NCI-H128 (cell line): ENCODE results near the gene NISCH.

Experiments used
- DNase-seq: peaks from one replicate; lab custom pipeline; 2025; ENCODE audit not compliant: unreplicated experiment; lab: John Stamatoyannopoulos, UW

The NISCH gene

GRCh38 chr3:52512105-52512504 is 56.7 kb downstream of the NISCH start:
- no peak for DNase-seq

- DNase-seq, result no peak
Observed at GRCh38 chr3:52512727-52513126, 57.3 kb downstream of the NISCH start.

GRCh38 chr3:52513281-52513680 is 57.9 kb downstream of the NISCH start:
- no peak for DNase-seq

GRCh38 chr3:52514576-52514975 is 59.2 kb downstream of the NISCH start:
- no peak for DNase-seq

GRCh38 chr3:52515192-52515591 is 59.8 kb downstream of the NISCH start:
- DNase-seq, result no peak

GRCh38 chr3:52516509-52517195 is 61.2 kb downstream of the NISCH start:
- no peak for DNase-seq

GRCh38 chr3:52517796-52518722 is 62.7 kb downstream of the NISCH start:
- DNase-seq, result no peak

GRCh38 chr3:52518723-52519444 is 63.5 kb downstream of the NISCH start:
- no peak for DNase-seq

- DNase-seq, result no peak
Observed at GRCh38 chr3:52519445-52520140, 64.2 kb downstream of the NISCH start.

- DNase-seq, result no peak
Observed at GRCh38 chr3:52520141-52520667, 64.8 kb downstream of the NISCH start.

- DNase-seq, result no peak
Observed at GRCh38 chr3:52520716-52521487, 65.5 kb downstream of the NISCH start.

GRCh38 chr3:52521488-52521824 is 66.1 kb downstream of the NISCH start:
- DNase-seq, result no peak

GRCh38 chr3:52521881-52522650 is 66.7 kb downstream of the NISCH start:
- no peak for DNase-seq

GRCh38 chr3:52522651-52523251 is 67.3 kb downstream of the NISCH start:
- DNase-seq, result no peak

GRCh38 chr3:52523386-52524257 is 68.2 kb downstream of the NISCH start:
- DNase-seq, result no peak

GRCh38 chr3:52524258-52524751 is 68.9 kb downstream of the NISCH start:
- no peak for DNase-seq

- no peak for DNase-seq
Observed at GRCh38 chr3:52524752-52525679, 69.6 kb downstream of the NISCH start.
